HG02970 (cell line): ENCODE measurements around the gene PKD1L1.

Experiments used
- ATAC-seq: cut with Tn5 transposase; IDR thresholded peaks from one replicate; pipeline ENCODE4 v1.9.1; 2021; ENCODE audit warnings: mild to moderate bottlenecking, moderate library complexity, moderate number of reproducible peaks; ENCODE audit not compliant: unreplicated experiment, low FRiP score

Gene PKD1L1

GRCh38 chr7:47827351-47827756 is 120.9 kb downstream of the PKD1L1 start:
- ATAC-seq = no peak

- ATAC-seq = no peak
Observed at GRCh38 chr7:47826754-47827153, 121.5 kb downstream of the PKD1L1 start.

GRCh38 chr7:47819607-47819920 is 128.7 kb downstream of the PKD1L1 start:
- ATAC-seq = no peak

GRCh38 chr7:47818796-47819606 is 129.3 kb downstream of the PKD1L1 start:
- ATAC-seq = no peak

DNA sequence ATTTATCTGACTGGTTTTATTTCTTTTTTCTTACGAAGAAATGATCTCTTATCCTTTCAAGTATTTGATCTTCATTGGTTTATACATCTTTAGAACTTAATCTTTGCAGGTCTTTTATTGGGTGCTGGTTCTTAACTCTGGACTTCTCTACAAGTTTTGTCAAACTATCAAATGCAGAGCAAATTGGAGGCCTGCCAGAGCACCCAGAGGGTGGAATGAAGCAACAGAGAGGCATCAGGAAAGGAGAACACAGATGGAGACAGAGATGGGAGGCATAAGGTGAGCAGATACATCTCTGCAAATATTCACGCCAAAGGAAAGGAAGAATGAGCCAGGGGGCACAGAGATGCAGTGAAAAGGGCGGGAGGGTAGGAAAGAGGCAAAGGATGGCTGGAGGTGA is 130.3 kb downstream of the PKD1L1 start:
- no peak for ATAC-seq

- ATAC-seq = no peak
Observed at GRCh38 chr7:47816647-47817046, 131.6 kb downstream of the PKD1L1 start.

DNA sequence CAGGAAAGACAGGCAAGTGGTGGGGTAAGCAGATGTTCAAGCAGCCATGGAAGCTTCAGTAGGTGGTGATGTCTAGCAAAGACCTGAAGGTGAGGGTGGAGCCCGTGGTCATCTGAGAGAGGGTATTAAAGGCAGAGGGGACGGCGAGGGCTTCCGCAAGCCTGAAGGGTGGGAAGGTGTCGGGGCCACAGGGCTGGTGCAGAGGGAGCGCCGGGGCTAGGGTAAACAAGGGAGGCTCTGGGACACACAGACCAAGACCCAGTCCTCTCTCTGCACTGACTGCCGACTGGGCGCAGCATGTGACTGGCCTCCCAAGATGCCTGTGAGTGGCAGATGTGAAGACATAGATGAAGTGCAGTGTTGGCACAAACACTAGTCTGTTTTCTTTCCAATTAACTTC is 132.4 kb downstream of the PKD1L1 start:
- no peak for ATAC-seq

- no peak for ATAC-seq
Observed at GRCh38 chr7:47814905-47815613, 133.2 kb downstream of the PKD1L1 start.

- no peak for ATAC-seq
Observed at GRCh38 chr7:47813620-47814260, 134.5 kb downstream of the PKD1L1 start.

DNA sequence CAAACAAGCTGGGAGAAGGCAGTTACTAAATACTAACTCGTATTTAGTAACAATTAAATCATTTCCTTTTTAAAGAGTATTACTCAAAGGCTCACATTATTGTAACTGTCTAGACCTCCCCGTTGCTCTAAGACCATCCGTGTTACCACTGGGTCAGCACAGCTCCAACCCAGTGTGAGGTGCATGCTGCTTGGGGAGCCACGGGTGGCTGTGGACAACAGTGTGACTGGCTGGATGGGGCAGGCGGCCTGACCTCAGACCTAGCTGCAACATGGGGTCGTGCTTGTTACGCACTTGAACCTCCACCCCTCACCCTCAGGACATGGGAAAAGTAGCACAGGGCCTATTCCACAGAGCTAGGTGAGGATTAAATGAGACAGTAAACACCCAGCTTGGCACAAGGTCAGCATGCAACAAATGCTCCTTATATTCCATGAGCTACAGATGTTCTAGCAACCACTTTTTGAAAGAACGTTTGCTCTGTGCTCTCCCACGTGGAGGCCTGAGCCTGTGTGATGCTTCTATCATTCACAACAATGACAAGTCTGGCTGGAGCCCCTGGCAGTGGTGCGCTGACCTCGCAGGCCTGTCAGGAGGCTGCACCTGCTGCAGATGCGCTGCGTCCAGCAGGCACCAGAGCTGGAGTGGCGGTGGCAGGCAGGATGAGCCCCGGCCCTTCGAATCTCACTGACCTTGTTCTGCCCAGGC is 135.7 kb downstream of the PKD1L1 start:
- no peak for ATAC-seq

GRCh38 chr7:47811632-47812380 is 136.5 kb downstream of the PKD1L1 start:
- no peak for ATAC-seq

DNA sequence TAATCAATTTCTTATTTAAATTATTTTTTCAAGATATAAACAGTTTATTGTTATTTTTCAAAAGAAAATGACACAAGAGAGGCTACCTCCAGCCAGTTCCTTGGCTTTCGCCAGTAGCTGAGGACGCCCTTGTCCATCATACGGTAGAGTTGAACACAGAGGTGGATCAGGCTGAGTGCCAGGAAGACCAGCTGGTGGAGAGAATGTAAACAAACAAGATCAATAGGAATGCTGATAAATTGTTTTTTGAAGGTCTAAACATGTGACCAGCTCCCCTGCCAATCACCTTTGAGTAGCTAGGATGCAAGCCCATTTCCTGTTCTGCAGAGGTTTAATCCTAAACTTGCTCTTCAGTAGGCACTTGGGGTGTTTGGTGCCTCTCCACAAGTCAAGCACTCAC is 138.9 kb downstream of the PKD1L1 start:
- no peak for ATAC-seq

DNA sequence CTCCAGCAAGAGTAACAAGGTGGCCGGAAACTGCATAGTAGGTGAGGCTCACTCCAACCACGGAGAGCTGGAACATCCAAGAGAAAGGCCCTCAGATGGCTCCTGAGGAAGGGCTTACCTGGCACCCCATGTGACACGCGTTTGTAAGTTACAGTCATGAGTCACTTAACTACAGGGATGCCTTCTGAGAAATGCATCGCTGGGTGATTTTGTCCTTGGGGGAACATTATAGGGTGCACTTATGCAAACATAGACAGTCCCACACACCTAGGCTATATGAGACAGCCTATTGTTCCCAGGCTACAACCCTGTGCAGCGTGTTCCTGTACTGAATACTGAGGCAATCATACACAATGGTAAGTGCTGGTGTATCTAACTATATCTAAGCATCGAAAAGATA is 139.9 kb downstream of the PKD1L1 start:
- ATAC-seq = no peak

DNA sequence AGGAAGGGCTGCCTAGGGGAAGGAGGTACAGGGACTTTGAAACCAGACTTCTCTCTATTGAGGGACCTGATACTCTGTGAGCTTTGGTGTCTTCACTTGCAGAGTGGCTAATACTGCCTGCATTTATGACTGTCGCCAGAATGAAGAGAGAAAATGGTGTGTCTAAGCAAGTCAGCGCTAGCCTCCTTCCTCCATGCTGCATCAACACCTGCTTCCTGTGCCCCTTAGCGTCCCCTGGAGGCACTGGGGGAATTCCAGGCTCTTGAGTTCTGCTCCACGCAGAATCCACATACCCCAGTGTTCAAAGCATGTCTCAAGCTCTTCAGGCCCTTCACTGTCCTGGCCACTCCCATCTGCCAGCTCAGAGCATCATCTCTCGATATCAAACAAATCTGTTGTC is 140.5 kb downstream of the PKD1L1 start:
- no peak for ATAC-seq

DNA sequence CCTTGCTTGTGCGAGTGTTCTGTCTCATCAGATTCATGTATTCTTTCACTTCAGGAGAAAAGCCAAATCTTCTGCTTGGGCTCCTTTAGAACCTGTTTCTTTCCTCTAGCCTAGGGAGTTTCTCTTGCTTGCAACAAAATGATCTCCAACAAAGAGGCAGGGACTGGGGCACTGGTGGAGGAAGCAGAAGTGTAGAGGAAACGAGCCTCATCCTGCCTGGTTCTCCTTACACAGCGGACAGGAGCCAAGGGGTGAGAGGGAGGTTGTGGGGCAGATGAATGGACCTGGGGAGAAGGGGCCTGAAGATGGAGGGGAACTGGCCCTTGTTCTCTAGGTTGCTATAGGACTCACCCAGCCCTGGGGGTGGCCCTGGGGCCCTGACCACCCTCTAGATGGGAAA is 141.1 kb downstream of the PKD1L1 start:
- no peak for ATAC-seq

DNA sequence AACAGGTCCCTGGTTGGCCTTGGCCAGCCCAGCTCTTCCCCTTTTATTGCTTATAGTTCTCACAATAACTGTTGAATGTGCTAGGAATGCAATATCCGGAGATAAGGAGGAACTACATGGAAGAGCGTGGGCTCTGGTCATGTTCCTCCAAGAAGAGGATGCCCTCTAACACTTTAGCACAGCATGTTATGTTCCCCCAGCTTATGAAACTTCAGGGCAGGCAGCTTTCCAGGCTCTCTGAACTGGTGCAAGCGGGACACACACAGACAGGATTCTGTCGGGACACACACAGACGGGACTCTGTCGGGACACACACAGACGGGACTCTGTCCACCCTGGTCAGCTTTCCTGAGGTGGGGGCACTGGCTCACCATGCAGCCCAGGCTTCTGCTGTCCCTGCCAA is 141.6 kb downstream of the PKD1L1 start:
- no peak for ATAC-seq

DNA sequence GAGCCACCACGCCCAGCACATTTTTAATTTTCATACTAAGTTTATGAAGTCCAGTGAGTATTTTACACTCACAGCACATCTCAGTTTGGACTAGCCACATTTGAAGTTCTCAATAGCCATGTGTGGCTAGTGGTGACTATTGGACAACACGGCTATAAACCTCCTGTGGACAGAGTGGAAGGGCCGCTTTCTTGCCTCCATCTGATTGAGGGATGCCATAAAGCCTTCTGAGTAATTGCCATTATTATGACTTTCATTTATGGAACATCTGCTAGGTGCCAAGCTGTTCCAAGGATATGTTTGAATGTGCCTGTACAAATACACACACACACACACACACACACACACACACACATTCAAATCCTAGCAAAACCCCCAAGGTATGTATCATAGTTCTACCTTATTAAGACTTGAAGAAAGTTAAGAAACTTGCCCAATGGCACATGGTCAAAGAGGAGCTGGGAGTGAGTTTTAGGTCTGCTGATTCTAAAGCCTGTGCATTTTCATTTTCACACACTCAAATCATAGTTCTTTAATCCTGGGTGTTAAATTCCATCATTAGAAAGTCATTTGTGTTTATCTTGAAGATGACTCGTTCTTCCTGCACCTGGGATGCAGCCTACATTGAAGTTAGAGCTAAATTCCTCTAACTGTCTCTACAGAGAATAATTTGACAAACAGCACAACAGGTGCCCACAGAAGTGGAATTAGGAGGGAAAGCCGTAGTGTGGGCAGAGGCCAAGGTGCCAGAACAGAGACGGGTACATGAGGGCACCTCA is 143.3 kb downstream of the PKD1L1 start:
- no peak for ATAC-seq

GRCh38 chr7:47803846-47804245 is 144.4 kb downstream of the PKD1L1 start:
- ATAC-seq = no peak

- no peak for ATAC-seq
Observed at GRCh38 chr7:47803025-47803424, 145.2 kb downstream of the PKD1L1 start.

DNA sequence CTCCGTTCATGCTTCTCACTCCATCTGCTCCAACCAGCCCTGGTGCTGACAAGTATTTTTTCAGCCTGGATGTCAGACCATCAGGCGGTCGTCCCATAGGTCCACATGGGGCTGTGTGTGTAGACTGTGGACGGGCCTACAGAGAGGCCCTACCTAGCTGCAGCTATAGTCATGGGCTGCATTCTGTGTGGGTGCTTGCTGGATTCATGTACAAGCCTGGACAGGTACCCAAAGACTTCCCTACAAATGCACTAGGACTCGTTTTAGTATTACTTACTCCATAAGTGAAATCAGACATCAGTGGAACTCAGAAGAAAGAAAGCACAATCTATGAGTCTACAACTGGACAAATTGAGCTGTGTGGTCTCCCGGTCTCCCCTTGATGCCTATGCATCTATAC is 146.8 kb downstream of the PKD1L1 start:
- no peak for ATAC-seq
